GM06990 (cell line): ENCODE results near the gene ASGR2.

Experiments used
- DNase-seq: peaks from one replicate; pipeline ENCODE4 v3.0.0-alpha.2; 2011; ENCODE audit not compliant: insufficient read length; ENCODE audit errors: extremely low read depth
- H3K27me3 ChIP-seq: replicated peaks from 2 replicates; pipeline ENCODE4 v1.6.0; 2011; ENCODE audit warnings: low read length; ENCODE audit not compliant: control insufficient read depth, insufficient read depth
- H3K36me3 ChIP-seq: 2 replicates; pipeline ENCODE4 v1.5.1; 2011; ENCODE audit warnings: low read length; ENCODE audit not compliant: control insufficient read depth, insufficient read depth
- H3K4me3 ChIP-seq: replicated peaks from 2 replicates; pipeline ENCODE4 v1.5.1; 2011; ENCODE audit warnings: low read depth, mild to moderate bottlenecking, control low read depth, low read length
- CTCF ChIP-seq: IDR thresholded peaks from 2 replicates; pipeline ENCODE4 v1.5.1; 2011; ENCODE audit warnings: low read length, control low read depth, mild to moderate bottlenecking, inconsistent platforms; ENCODE audit not compliant: insufficient read depth, poor library complexity, severe bottlenecking

ASGR2 gene

GRCh38 chr17:7144213-7144612, 29.6 kb upstream of the ASGR2 start:
- Histone ChIP-seq H3K36me3 (no peaks in the 10 kb centered on the region), H3K27me3 (no peaks in the 10 kb centered on the region), H3K4me3 (no peak overlapping the region)
- no peak for DNase-seq
- no peak for TF ChIP-seq CTCF

DNA sequence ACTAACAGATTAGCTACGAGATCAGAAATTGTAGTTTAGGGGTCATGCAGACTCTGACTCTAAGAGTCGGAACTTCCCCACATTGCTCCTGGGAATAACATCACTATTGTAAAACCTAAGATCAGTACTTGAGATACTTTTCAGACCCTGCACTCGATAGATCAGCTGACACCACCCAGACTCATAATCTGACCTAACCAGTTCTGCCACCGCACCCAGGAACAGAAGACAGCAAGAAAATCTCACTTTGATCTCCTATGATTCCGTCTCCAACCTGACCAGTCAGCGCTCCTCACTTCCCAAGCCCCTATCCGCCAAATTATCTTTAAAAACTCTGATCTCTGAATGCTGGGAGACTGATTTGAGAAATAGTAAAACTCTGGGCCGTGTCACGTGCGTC, 27.2 kb upstream of the ASGR2 start:
- H3K27me3 ChIP-seq = no peaks in the 10 kb centered on the region

DNA sequence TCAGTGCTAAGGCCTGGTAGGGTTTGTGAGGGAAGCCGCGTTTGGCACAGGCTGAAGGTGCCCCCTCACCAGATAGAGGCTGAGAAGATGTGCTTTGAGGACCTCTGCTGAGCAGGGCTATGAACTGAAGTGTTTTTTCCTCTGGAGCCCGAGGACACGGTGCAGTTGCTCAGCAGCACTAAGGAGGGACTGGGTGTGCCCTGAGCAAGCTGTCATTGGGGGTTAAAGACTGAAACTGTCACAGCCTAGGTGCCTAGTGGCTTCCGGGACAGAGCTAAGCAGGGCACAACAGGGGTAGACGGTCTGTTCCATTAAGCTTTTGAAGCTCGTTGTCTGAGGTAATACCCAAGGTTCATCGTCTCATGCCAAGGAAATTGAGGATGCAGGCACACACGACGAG, 24.8 kb upstream of the ASGR2 start:
- Histone ChIP-seq H3K4me3 (no peak overlapping the region), H3K36me3 (no peaks in the 10 kb centered on the region), H3K27me3 (no peaks in the 10 kb centered on the region)
- no peak for DNase-seq
- no peak for TF ChIP-seq CTCF

More for the DNA sequence above, 27.2 kb upstream of the ASGR2 start:
- H3K4me3 ChIP-seq = no peak overlapping the region
- DNase-seq = no peak
- TF ChIP-seq CTCF = no peak
- H3K36me3 ChIP-seq = no peaks in the 10 kb centered on the region

DNA sequence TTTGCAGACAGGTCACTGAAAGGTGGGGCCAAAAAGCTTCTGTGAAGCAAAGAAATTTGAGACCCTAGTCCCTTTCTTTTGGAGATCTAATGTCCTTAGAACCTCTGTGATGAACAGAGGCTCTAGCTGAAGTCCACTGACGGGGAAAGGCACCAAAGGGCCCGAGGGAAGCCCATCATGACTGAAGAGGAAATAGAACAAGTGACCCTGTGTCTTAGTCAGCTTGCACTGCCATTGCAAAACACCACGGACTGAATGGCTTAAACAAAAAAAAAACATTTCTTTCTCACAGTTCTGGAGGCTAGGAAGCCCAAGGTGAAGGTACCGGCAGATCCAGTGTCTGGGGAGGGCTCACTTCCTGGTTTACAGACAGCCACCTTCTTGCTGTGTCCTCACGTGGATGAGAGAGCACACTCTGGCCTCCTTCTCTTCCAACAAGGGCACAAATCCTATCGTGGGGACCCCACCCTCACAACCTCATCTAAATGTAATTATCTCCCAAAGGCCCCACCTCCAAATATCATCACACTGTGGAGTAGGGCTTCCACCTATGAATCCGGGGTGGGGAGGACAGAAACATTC, 24.3 kb upstream of the ASGR2 start:
- no peak for TF ChIP-seq CTCF
- DNase-seq = no peak
- Histone ChIP-seq H3K36me3 (no peaks in the 10 kb centered on the region), H3K27me3 (no peaks in the 10 kb centered on the region), H3K4me3 (no peak overlapping the region)

DNA sequence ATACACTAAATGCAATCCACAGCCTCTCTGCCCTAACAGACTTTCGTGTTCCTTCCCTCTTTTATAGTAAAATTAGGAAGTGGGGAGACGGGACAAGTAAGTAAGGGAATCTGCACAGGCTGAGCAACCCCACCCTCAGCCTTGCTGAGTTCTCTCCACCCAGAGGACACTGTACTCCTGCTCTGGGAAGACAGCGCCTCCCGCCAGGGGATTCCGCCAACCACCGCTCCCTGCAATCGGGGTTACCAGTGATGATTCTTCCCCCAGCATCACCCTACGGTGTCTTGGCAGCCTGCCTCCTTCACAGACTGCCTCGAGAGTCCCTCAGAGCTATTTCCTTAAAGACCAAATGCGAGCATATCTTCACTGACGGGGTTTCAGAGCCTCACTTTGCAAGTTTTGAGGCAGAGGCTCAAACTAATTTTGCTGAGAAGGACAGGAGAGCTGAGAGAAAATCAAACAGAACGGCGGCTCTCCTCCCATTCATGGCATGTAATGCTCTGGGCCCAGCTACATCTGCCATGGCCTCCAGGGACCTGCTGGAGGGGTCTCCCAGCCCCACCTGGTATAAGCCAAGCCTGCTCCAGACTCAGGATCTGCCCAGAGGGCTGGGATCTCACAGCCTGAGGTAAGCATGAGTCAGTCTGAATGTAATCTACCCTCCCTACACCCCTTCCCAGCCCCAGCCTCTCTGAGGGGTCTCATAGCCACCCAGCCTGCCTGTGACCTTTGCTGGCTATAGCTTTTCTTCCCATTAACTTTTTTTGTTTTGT, 22.7 kb upstream of the ASGR2 start:
- H3K4me3 ChIP-seq = no peak overlapping the region
- no peaks in the 10 kb centered on the region for H3K36me3 ChIP-seq
- no peak for TF ChIP-seq CTCF
- no peak for DNase-seq
- no peaks in the 10 kb centered on the region for H3K27me3 ChIP-seq
